Measurements from ENCODE around the gene OR2B3. TPM values are rescaled to one million over a fixed set of nuclear protein-coding genes. Genes with fewer than 3 reads are reported as not detected.

The OR2B3 gene
- total and polyA plus RNA-seq, 4 donors = not detected

GRCh38 chr6:29112135-29112534, 25.0 kb upstream of the OR2B3 start:
- no peak overlapping the region for H3K4me3 ChIP-seq (ENCODE audit: low read depth in 1 of 3, low read length in 3 of 3)
- H3K36me3 ChIP-seq (ENCODE audit: control insufficient read depth in 4 of 4, insufficient read depth in 3 of 4, low read depth in 1 of 4, low read length in 3 of 4) = no peaks in the 10 kb centered on the region
- H3K27ac ChIP-seq (ENCODE audit: low read depth in 1 of 2, low read length in 2 of 2) = no peak overlapping the region
- peaks cover 0 to 5% (median 0%) of the 10 kb centered on the region in 4 donors for H3K27me3 ChIP-seq (ENCODE audit: control insufficient read depth in 4 of 4, insufficient read depth in 4 of 4, low read length in 3 of 4)
- 65% methylated on average over 7 of the region's 7 CpGs for WGBS
- TF ChIP-seq HNF4A (conservative IDR thresholded peaks at IDR 0.05) (no peak), RXRA (IDR thresholded peaks at IDR 0.05) (no peak), FOXA1 (IDR thresholded peaks at IDR 0.05) (no peak), JUND (IDR thresholded peaks at IDR 0.05) (no peak), NR2F2 (IDR thresholded peaks at IDR 0.05) (no peak), YY1 (IDR thresholded peaks at IDR 0.05) (no peak), CTCF (IDR thresholded peaks at IDR 0.05; ENCODE audit: low read depth, low read length, missing input control) (no peak), ATF3 (IDR thresholded peaks at IDR 0.05) (no peak)
- no peaks in the 10 kb centered on the region for H3K9me3 ChIP-seq (ENCODE audit: control insufficient read depth in 4 of 4, low read length in 3 of 4)
- H3K9ac ChIP-seq (ENCODE audit: low read depth in 1 of 2, low read length in 2 of 2) = no peak overlapping the region
- no peaks in the 10 kb centered on the region for H3K4me1 ChIP-seq (ENCODE audit: control insufficient read depth in 4 of 4, insufficient read depth in 4 of 4, low read length in 3 of 4)
- no peak for DNase-seq (ENCODE audit: low spot score)

- H3K27me3 ChIP-seq (ENCODE audit: control insufficient read depth in 4 of 4, insufficient read depth in 4 of 4, low read length in 3 of 4) = peaks cover 0 to 2% (median 0%) of the 10 kb centered on the region in 4 donors
- TF ChIP-seq ZBTB33 (IDR thresholded peaks at IDR 0.05) (no peak), JUND (IDR thresholded peaks at IDR 0.05) (no peak), TAF1 (conservative IDR thresholded peaks at IDR 0.05) (no peak), EGR1 (IDR thresholded peaks at IDR 0.05; ENCODE audit: low read depth in 2 of 2) (no peak), FOXA2 (IDR thresholded peaks at IDR 0.05) (no peak), NR2F2 (IDR thresholded peaks at IDR 0.05) (no peak), CTCF (IDR thresholded peaks at IDR 0.05; ENCODE audit: low read depth, low read length, missing input control) (no peak), SP1 (IDR thresholded peaks at IDR 0.05) (no peak), ATF3 (IDR thresholded peaks at IDR 0.05) (no peak), RXRA (IDR thresholded peaks at IDR 0.05) (no peak), FOXA1 (IDR thresholded peaks at IDR 0.05) (no peak)
Measured at GRCh38 chr6:29107758-29108157, 20.6 kb upstream of the OR2B3 start, which contains the start of gene OR2J3. Gene OR2J3 (plus strand): TSS chr6:29108058. CDS start chr6:29111891, 3,833 bp downstream.

More at GRCh38 chr6:29107758-29108157, 20.6 kb upstream of the OR2B3 start, which contains the start of gene OR2J3:
- Histone ChIP-seq H3K27ac (ENCODE audit: low read depth in 1 of 2, low read length in 2 of 2) (no peak within 1 kb of the TSS), H3K4me1 (ENCODE audit: control insufficient read depth in 4 of 4, insufficient read depth in 4 of 4, low read length in 3 of 4) (no peaks in the 10 kb centered on the region), H3K9ac (ENCODE audit: low read depth in 1 of 2, low read length in 2 of 2) (no peak within 1 kb of the TSS), H3K36me3 (ENCODE audit: control insufficient read depth in 4 of 4, insufficient read depth in 3 of 4, low read depth in 1 of 4, low read length in 3 of 4) (no peaks in the 10 kb centered on the region), H3K9me3 (ENCODE audit: control insufficient read depth in 4 of 4, low read length in 3 of 4) (no peaks in the 10 kb centered on the region), H3K4me3 (ENCODE audit: low read depth in 1 of 3, low read length in 3 of 3) (no peak within 1 kb of the TSS)
- WGBS = 33% methylated on average over 1 of the region's 1 CpG
- no peak for DNase-seq (ENCODE audit: low spot score)

All from liver (tissue), 9 donors.